T-helper 1 cell treated with Interleukin-12 subunit alpha and Interleukin-12 subunit beta and Interleukin-4 antibody, amounts not matched to agents 30 μg/mL and 1 μg/mL, for 36 hours (primary cell): ENCODE data around the gene SETBP1.

ENCODE experiments used
- H3K27ac Mint-ChIP-seq: one replicate; pipeline ENCODE4 v1.8.0; 2021; ENCODE audit warnings: mild to moderate bottlenecking, mixed read lengths
- H3K27me3 Mint-ChIP-seq: one replicate; pipeline ENCODE4 v1.8.0; 2021; ENCODE audit warnings: low read depth, mixed read lengths
- H3K36me3 Mint-ChIP-seq: one replicate; pipeline ENCODE4 v1.8.0; 2021; ENCODE audit warnings: low read depth, mixed read lengths
- H3K4me1 Mint-ChIP-seq: one replicate; pipeline ENCODE4 v1.8.0; 2021; ENCODE audit warnings: low read depth, mixed read lengths
- H3K4me3 Mint-ChIP-seq: one replicate; pipeline ENCODE4 v1.8.0; 2021; ENCODE audit warnings: mild to moderate bottlenecking, moderate library complexity, mixed read lengths
- H3K9me3 Mint-ChIP-seq: one replicate; pipeline ENCODE4 v1.8.0; 2021; ENCODE audit warnings: mixed read lengths

Gene SETBP1

DNA sequence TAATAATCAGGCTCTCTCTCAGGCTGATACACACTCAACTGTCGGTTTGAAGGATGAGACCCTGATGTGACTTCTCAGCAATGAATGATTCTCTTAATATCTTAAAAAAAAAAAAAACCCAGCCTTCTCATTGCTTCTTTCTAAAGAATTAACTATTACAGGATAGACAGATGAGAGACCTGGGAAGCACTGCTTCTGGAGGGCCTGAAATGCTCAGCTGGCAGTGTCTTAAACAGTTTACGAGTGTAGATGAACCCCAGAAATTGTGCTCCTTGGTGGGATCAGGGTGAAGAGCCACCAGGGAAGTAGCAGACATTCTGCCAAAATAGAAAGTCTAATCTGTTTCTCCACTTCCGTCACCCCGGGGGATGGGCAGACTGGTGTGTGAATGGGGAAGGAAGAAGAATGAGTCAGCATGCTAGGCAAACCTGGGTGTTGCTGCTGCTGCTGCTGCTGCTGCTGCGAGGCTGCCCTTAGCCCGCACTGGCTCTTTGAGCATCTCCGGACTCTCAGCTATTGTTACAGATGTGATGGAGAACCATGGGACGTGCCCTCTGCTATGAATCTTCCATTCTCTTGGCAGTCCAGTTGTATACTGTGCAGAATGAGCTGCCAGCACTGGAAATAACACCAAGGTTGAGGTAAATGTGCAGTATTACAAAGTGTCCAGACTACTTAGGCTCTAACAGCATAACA, 158.4 kb downstream of the SETBP1 start:
- Mint-ChIP-seq H3K36me3 (peaks cover 10% of the 10 kb centered on the region), H3K27ac (peak overlapping the region; percentile 28), H3K4me3 (peak overlapping the region; percentile 49), H3K9me3 (peaks cover 4% of the 10 kb centered on the region), H3K27me3 (peaks cover 7% of the 10 kb centered on the region), H3K4me1 (peaks cover 36% of the 10 kb centered on the region)

GRCh38 chr18:44840058-44840790, 159.5 kb downstream of the SETBP1 start:
- peaks cover 15% of the 10 kb centered on the region for H3K36me3 Mint-ChIP-seq
- H3K4me1 Mint-ChIP-seq = peaks cover 28% of the 10 kb centered on the region
- H3K4me3 Mint-ChIP-seq = no peak overlapping the region
- peaks cover 4% of the 10 kb centered on the region for H3K9me3 Mint-ChIP-seq
- H3K27me3 Mint-ChIP-seq = peaks cover 7% of the 10 kb centered on the region
- no peak overlapping the region for H3K27ac Mint-ChIP-seq

DNA sequence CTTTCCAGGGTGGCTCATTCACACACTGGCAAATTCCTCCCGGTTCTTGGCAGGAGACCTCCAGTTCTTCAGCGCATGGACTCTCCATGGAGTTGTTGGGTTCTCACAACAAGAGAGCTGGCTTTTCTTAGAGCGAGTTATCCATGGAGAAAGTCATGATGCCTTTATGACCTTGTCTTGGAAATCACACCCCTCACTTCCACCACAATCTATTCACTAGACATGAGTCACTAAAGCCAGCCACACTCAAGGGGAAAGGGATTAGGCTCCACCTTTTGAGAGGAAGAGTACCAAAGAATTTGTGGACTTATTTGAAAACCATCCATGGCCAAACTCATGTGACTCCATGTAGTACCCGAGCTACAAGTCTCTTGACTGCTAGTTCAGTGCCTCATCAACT, 160.5 kb downstream of the SETBP1 start:
- no peak overlapping the region for H3K4me3 Mint-ChIP-seq
- H3K4me1 Mint-ChIP-seq = peaks cover 28% of the 10 kb centered on the region
- H3K27ac Mint-ChIP-seq = no peak overlapping the region
- peaks cover 16% of the 10 kb centered on the region for H3K36me3 Mint-ChIP-seq
- peaks cover 7% of the 10 kb centered on the region for H3K27me3 Mint-ChIP-seq
- peaks cover 4% of the 10 kb centered on the region for H3K9me3 Mint-ChIP-seq

DNA sequence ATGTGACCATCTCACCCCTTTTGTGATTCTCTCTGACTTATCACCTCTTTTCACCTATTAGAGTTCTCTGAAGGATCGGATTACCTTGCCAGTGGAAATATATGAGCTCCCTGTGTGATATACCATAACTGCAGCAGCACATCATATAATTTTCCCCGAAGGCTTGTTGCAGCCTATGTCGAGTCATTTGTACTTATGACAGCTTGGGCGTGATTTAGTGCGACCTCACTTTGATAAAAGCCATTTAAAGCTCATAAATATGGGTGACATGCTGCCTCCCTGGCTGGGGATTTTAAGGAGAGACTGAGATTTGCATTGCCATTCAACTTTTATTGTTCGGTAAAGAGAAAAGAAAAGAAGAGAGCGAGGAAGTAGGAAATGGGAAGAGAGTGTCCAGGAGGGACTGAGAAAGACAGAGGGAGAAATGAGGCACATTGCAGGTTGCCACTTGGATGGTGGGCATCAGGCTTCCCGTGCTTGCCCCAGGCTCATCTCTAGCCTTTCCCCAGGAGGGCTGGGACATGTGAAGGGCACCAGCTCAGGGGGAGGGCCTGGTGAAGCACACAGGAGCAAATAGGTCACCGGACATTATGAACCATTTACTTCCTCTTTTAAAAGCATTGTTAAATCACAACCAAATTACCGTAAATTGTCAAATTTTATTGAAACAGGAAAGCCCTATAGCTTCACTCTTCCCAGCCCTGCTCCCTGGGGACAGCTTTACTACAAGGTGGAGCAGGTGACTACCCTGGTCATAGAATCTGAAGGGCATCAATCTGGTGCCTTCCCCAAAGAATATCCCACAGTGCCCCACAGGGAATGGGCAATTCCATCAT, 161.3 kb downstream of the SETBP1 start:
- peaks cover 14% of the 10 kb centered on the region for H3K36me3 Mint-ChIP-seq
- H3K4me1 Mint-ChIP-seq = peaks cover 26% of the 10 kb centered on the region
- peaks cover 7% of the 10 kb centered on the region for H3K27me3 Mint-ChIP-seq
- no peak overlapping the region for H3K27ac Mint-ChIP-seq
- H3K9me3 Mint-ChIP-seq = peaks cover 4% of the 10 kb centered on the region
- H3K4me3 Mint-ChIP-seq = no peak overlapping the region

DNA sequence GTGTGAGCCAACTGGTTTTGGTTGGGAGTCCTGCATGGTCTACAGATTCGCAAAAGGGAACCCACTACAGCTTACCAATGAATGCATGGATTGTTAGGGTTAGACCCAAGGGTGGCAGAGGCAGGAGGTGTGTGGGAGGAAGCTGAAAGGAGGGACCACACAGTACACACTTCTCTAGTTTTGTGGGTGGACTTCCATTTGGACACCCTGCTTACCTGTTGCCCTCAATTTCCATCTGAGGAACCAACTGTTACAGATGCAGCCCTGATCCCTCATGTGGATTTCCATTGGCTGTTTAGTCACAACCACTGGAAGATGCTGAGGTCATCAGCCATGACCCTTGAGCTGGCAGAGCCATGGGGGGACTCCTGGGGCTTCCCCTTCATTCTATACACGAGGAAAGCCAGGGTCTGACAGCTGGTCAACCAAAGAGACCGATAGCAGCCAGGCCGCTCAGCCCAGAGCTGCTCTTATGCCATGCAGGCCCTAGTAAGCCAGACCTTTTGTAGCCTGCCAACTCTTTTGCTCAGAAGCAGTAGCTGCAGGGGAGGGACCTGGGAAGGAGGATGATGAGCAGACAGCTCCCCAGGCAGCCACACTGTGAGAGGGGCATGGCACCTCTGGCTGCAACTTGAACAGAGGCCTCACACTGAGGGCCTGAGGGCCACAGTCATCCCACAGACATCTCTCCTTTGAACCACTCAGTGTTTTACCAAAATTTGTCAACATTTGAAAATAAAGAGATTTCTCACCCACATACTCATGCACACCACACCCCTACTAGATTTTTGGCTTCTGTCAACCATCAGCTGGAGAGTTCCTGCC, 162.1 kb downstream of the SETBP1 start:
- Mint-ChIP-seq H3K27ac (no peak overlapping the region), H3K27me3 (peaks cover 11% of the 10 kb centered on the region), H3K4me3 (no peak overlapping the region), H3K4me1 (peaks cover 26% of the 10 kb centered on the region), H3K9me3 (peaks cover 4% of the 10 kb centered on the region), H3K36me3 (peaks cover 13% of the 10 kb centered on the region)

DNA sequence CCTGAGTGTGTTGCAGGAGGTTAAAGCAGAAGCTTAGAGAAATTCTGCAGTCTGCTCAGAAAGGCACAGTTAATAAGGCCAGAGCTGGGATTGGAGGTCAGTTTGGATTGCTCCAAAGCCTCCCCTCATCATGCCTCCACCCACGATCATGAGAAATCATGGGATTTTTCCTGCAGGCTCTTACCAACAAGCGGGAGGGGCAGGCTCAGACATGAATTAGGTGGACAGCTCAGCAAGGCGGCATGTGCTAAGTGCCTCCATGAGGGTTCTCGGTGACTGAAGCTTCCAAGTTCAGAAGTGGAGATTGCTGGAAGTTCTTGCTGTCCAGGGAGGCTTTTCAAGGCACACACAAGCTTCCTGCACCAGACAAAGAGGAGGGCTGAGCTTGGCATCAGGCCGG, 163.8 kb downstream of the SETBP1 start:
- Mint-ChIP-seq H3K27me3 (peaks cover 11% of the 10 kb centered on the region), H3K36me3 (peaks cover 13% of the 10 kb centered on the region), H3K4me1 (peaks cover 15% of the 10 kb centered on the region), H3K27ac (no peak overlapping the region), H3K9me3 (peaks cover 4% of the 10 kb centered on the region), H3K4me3 (no peak overlapping the region)

- Mint-ChIP-seq H3K27me3 (peaks cover 9% of the 10 kb centered on the region), H3K4me1 (peaks cover 7% of the 10 kb centered on the region), H3K9me3 (peaks cover 4% of the 10 kb centered on the region), H3K4me3 (no peak overlapping the region), H3K36me3 (peaks cover 12% of the 10 kb centered on the region), H3K27ac (no peak overlapping the region)
Measured at GRCh38 chr18:44846450-44846849, 165.8 kb downstream of the SETBP1 start.

DNA sequence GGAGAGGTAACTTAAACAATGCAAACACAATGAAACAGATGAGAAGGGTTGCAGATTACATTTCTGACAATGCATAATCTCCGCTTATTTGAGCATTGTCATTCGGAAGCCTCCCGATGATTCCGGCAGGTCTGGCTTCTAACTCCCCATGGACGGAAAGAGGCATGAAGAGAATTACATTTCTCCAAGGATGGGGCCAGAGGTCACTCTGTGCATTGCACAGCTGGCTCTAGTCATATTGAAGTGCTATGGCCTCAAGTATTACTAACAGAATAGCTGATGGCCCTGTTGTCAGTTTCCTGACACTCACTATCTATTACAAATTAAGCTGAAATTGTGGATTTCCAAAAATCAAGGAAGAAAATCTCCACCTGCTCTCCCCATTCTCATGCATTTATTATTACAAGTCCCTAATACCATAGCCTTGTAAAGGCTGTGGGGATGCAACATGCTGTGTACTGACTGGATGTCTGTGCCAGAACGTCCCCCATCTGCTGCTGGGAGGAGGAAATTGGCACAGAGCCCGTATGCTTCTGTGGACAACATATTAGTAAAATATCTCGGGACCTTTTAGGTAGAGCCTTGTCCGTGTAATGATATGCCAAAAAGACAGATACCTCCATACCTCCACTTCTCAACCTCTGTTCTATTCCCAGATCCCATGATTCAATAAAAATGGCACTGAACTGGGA, 168.1 kb downstream of the SETBP1 start:
- no peak overlapping the region for H3K27ac Mint-ChIP-seq
- peaks cover 6% of the 10 kb centered on the region for H3K36me3 Mint-ChIP-seq

DNA sequence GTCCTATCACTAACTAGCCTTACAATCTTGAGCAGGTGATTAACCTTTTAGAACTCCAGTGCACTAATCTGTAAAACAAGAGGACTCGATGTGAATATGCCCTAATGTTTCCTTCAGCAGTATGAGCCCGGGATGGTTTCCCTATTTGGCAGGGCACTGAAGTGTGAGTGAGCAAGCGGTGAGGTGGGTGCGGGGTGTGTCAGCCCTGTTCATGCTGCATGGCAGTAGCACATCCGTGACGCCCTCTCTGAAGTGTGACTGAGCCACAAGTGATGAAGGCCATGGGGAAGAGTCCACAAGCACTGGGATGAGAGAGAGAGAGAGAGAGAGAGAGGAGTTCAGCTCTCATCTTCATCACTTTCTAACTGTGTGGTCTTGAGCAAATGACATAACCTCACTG, 168.7 kb downstream of the SETBP1 start:
- H3K4me3 Mint-ChIP-seq = no peak overlapping the region
- H3K36me3 Mint-ChIP-seq = peaks cover 6% of the 10 kb centered on the region
- H3K27ac Mint-ChIP-seq = no peak overlapping the region
- peaks cover 14% of the 10 kb centered on the region for H3K27me3 Mint-ChIP-seq
- H3K9me3 Mint-ChIP-seq = no peaks in the 10 kb centered on the region
- peaks cover 1% of the 10 kb centered on the region for H3K4me1 Mint-ChIP-seq

More for the DNA sequence above, 168.1 kb downstream of the SETBP1 start:
- Mint-ChIP-seq H3K27me3 (peaks cover 12% of the 10 kb centered on the region), H3K4me3 (no peak overlapping the region), H3K4me1 (peaks cover 1% of the 10 kb centered on the region), H3K9me3 (no peaks in the 10 kb centered on the region)

GRCh38 chr18:44850001-44850400, 169.3 kb downstream of the SETBP1 start:
- no peak overlapping the region for H3K27ac Mint-ChIP-seq
- H3K4me1 Mint-ChIP-seq = peaks cover 1% of the 10 kb centered on the region
- H3K36me3 Mint-ChIP-seq = peaks cover 3% of the 10 kb centered on the region
- no peaks in the 10 kb centered on the region for H3K9me3 Mint-ChIP-seq
- no peak overlapping the region for H3K4me3 Mint-ChIP-seq
- peaks cover 18% of the 10 kb centered on the region for H3K27me3 Mint-ChIP-seq

- H3K27ac Mint-ChIP-seq = no peak overlapping the region
- H3K27me3 Mint-ChIP-seq = peaks cover 28% of the 10 kb centered on the region
- H3K9me3 Mint-ChIP-seq = no peaks in the 10 kb centered on the region
- no peaks in the 10 kb centered on the region for H3K36me3 Mint-ChIP-seq
- no peak overlapping the region for H3K4me3 Mint-ChIP-seq
- H3K4me1 Mint-ChIP-seq = no peaks in the 10 kb centered on the region
Measured at GRCh38 chr18:44851856-44852621, 171.4 kb downstream of the SETBP1 start.

DNA sequence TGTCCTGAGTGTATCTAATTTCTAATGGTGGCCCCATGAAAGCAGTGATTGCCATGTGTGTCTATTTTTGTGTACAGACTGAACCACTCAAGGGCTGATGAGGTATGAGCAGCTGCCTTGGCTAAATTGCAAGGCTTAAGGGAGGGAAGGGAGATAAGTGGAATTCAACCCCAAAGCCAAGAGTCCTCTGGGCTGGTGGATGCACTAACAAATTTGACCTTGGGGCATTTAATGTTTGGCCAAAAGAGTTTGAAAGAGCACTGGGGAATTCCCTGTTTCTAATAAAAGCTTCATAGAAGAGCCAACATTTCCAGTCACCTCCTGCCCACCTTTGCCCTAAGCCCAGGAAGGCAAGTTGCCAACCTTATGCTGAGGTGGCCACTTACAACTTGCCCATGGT, 172.1 kb downstream of the SETBP1 start:
- H3K9me3 Mint-ChIP-seq = no peaks in the 10 kb centered on the region
- no peak overlapping the region for H3K27ac Mint-ChIP-seq
- H3K4me3 Mint-ChIP-seq = no peak overlapping the region
- peaks cover 30% of the 10 kb centered on the region for H3K27me3 Mint-ChIP-seq
- peaks cover 2% of the 10 kb centered on the region for H3K36me3 Mint-ChIP-seq
- no peaks in the 10 kb centered on the region for H3K4me1 Mint-ChIP-seq

DNA sequence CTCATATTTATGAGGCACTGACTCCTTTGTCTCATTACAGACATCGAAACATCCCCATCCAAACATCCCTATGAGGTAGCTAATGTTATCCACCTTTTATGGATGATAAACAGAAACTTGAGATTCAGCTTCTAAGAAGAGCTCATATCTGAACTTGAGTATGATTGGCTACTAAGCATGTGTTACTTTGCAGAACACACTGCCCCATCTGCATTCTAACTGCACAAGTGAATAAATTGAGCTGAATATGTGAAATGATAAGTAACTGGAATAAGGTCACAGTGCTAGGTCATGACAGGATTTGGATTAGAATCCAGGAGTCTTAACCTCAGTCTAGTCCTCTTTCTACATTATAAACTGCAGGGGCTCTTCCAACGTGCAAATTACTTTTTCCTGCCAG, 172.7 kb downstream of the SETBP1 start:
- no peak overlapping the region for H3K27ac Mint-ChIP-seq
- no peak overlapping the region for H3K4me3 Mint-ChIP-seq
- no peaks in the 10 kb centered on the region for H3K9me3 Mint-ChIP-seq

More for the DNA sequence above, 172.7 kb downstream of the SETBP1 start:
- H3K4me1 Mint-ChIP-seq = no peaks in the 10 kb centered on the region
- H3K36me3 Mint-ChIP-seq = peaks cover 2% of the 10 kb centered on the region
- peaks cover 32% of the 10 kb centered on the region for H3K27me3 Mint-ChIP-seq
